ENCODE data around the gene TRNP1.

TRNP1 gene

GRCh38 chr1:27021354-27022031 lies 28.0 kb downstream of the TRNP1 start:
- in situ Hi-C loops (cut with HindIII; ENCODE audit: low sequenced_read_pairs), result no loop called here

GRCh38 chr1:27025718-27026117 lies 32.2 kb downstream of the TRNP1 start:
- in situ Hi-C loops (cut with HindIII; ENCODE audit: low sequenced_read_pairs), result loop anchor here (25.0 kb wide), 2 partner anchors 112 to 262 kb away; no protein-coding TSS in a partner anchor

GRCh38 chr1:27026621-27027574 lies 33.4 kb downstream of the TRNP1 start:
- in situ Hi-C loops (cut with HindIII; ENCODE audit: low sequenced_read_pairs), result loop anchor here (25.0 kb wide), 2 partner anchors 110 to 260 kb away; no protein-coding TSS in a partner anchor

GRCh38 chr1:27027575-27028250 lies 34.2 kb downstream of the TRNP1 start:
- in situ Hi-C loops (cut with HindIII; ENCODE audit: low sequenced_read_pairs), result loop anchor here (25.0 kb wide), 2 partner anchors 110 to 260 kb away; no protein-coding TSS in a partner anchor

- in situ Hi-C loops (cut with HindIII; ENCODE audit: low sequenced_read_pairs), result loop anchor here (25.0 kb wide), 2 partner anchors 108 to 258 kb away; no protein-coding TSS in a partner anchor
Observed at GRCh38 chr1:27029517-27029916, 36.0 kb downstream of the TRNP1 start.

GRCh38 chr1:27031235-27032118 lies 38.0 kb downstream of the TRNP1 start:
- in situ Hi-C loops (cut with HindIII; ENCODE audit: low sequenced_read_pairs), result loop anchor here (25.0 kb wide), 2 partner anchors 106 to 256 kb away; no protein-coding TSS in a partner anchor

GRCh38 chr1:27032119-27032461 lies 38.6 kb downstream of the TRNP1 start:
- in situ Hi-C loops (cut with HindIII; ENCODE audit: low sequenced_read_pairs), result loop anchor here (25.0 kb wide), 2 partner anchors 105 to 255 kb away; no protein-coding TSS in a partner anchor

- in situ Hi-C loops (cut with HindIII; ENCODE audit: low sequenced_read_pairs), result loop anchor here (25.0 kb wide), 2 partner anchors 104 to 254 kb away; no protein-coding TSS in a partner anchor
Observed at GRCh38 chr1:27033043-27033746, 39.7 kb downstream of the TRNP1 start.

- in situ Hi-C loops (cut with HindIII; ENCODE audit: low sequenced_read_pairs), result loop anchor here (25.0 kb wide), 2 partner anchors 102 to 252 kb away; no protein-coding TSS in a partner anchor
Observed at GRCh38 chr1:27035344-27035743, 41.9 kb downstream of the TRNP1 start.

GRCh38 chr1:27036718-27037117 lies 43.2 kb downstream of the TRNP1 start:
- in situ Hi-C loops (cut with HindIII; ENCODE audit: low sequenced_read_pairs), result loop anchor here (25.0 kb wide), 2 partner anchors 101 to 251 kb away; no protein-coding TSS in a partner anchor

- in situ Hi-C loops (cut with HindIII; ENCODE audit: low sequenced_read_pairs), result loop anchor here (25.0 kb wide), 2 partner anchors 100 to 250 kb away; no protein-coding TSS in a partner anchor
Observed at GRCh38 chr1:27037518-27037917, 44.0 kb downstream of the TRNP1 start.

GRCh38 chr1:27038020-27038419 lies 44.5 kb downstream of the TRNP1 start:
- in situ Hi-C loops (cut with HindIII; ENCODE audit: low sequenced_read_pairs), result loop anchor here (25.0 kb wide), 2 partner anchors 99 to 249 kb away; no protein-coding TSS in a partner anchor

- in situ Hi-C loops (cut with HindIII; ENCODE audit: low sequenced_read_pairs), result loop anchor here (25.0 kb wide), 2 partner anchors 95 to 245 kb away; no protein-coding TSS in a partner anchor
Observed at GRCh38 chr1:27042670-27043069, 49.2 kb downstream of the TRNP1 start.

GRCh38 chr1:27044613-27045151 lies 51.2 kb downstream of the TRNP1 start:
- in situ Hi-C loops (cut with HindIII; ENCODE audit: low sequenced_read_pairs), result loop anchor here (25.0 kb wide), 2 partner anchors 93 to 243 kb away; no protein-coding TSS in a partner anchor

GRCh38 chr1:27045973-27046558 lies 52.6 kb downstream of the TRNP1 start:
- in situ Hi-C loops (cut with HindIII; ENCODE audit: low sequenced_read_pairs), result loop anchor here (25.0 kb wide), 2 partner anchors 91 to 241 kb away; no protein-coding TSS in a partner anchor

- in situ Hi-C loops (cut with HindIII; ENCODE audit: low sequenced_read_pairs), result loop anchor here (25.0 kb wide), 2 partner anchors 89 to 239 kb away; no protein-coding TSS in a partner anchor
Observed at GRCh38 chr1:27047914-27048313, 54.4 kb downstream of the TRNP1 start.

- in situ Hi-C loops (cut with HindIII; ENCODE audit: low sequenced_read_pairs), result loop anchor here (25.0 kb wide), 2 partner anchors 88 to 238 kb away; no protein-coding TSS in a partner anchor
Observed at GRCh38 chr1:27049100-27049499, 55.6 kb downstream of the TRNP1 start.

- in situ Hi-C loops (cut with HindIII; ENCODE audit: low sequenced_read_pairs), result loop anchor here (25.0 kb wide), 3 partner anchors 87 to 238 kb away; partner anchors contain the start of gene KDF1
Observed at GRCh38 chr1:27049607-27050006, 56.1 kb downstream of the TRNP1 start.
